ENCODE measurements around the gene DIAPH3.

Gene DIAPH3

GRCh38 chr13:59893266-59893665, 270.5 kb downstream of the DIAPH3 start:
- H3K9me3 ChIP-seq, result no peaks in the 10 kb centered on the region
- TF ChIP-seq, protein P1, sequence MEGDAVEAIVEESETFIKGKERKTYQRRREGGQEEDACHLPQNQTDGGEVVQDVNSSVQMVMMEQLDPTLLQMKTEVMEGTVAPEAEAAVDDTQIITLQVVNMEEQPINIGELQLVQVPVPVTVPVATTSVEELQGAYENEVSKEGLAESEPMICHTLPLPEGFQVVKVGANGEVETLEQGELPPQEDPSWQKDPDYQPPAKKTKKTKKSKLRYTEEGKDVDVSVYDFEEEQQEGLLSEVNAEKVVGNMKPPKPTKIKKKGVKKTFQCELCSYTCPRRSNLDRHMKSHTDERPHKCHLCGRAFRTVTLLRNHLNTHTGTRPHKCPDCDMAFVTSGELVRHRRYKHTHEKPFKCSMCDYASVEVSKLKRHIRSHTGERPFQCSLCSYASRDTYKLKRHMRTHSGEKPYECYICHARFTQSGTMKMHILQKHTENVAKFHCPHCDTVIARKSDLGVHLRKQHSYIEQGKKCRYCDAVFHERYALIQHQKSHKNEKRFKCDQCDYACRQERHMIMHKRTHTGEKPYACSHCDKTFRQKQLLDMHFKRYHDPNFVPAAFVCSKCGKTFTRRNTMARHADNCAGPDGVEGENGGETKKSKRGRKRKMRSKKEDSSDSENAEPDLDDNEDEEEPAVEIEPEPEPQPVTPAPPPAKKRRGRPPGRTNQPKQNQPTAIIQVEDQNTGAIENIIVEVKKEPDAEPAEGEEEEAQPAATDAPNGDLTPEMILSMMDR (IDR thresholded peaks at IDR 0.05), result no peak
- H3K4me1 ChIP-seq (ENCODE audit: control insufficient read depth in 1 of 2, insufficient read depth in 1 of 2, low read depth in 1 of 2, low read length in 1 of 2), result no peaks in the 10 kb centered on the region
- no peak overlapping the region for H3K4me3 ChIP-seq (ENCODE audit: low read depth in 1 of 2, low read length in 1 of 2)
- H3K36me3 ChIP-seq, result no peaks in the 10 kb centered on the region
- no peak overlapping the region for H3K27ac ChIP-seq
- no peaks in the 10 kb centered on the region for H3K27me3 ChIP-seq

DNA sequence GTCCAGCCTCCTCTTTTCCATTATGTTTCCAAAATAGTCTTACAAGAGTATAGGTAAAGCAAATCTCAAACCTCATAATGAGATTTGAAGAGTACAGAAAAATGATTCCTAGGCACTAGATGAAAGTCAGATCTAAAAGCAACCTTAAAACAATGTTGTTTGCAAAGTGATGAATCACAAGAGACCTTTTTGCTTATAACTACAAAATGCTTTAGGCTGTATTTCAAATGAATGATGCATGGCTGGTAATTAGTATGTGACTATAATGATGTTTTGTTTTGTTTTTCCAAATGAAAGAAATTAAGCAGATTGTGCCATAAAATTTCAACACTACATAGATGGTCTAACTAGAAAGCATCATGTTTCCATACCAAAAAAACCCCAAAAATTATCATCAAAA, 272.7 kb downstream of the DIAPH3 start:
- no peaks in the 10 kb centered on the region for H3K36me3 ChIP-seq
- H3K4me1 ChIP-seq (ENCODE audit: control insufficient read depth in 1 of 2, insufficient read depth in 1 of 2, low read depth in 1 of 2, low read length in 1 of 2), result no peaks in the 10 kb centered on the region
- H3K9me3 ChIP-seq, result no peaks in the 10 kb centered on the region
- no peak overlapping the region for H3K4me3 ChIP-seq (ENCODE audit: low read depth in 1 of 2, low read length in 1 of 2)
- TF ChIP-seq, protein P1 (IDR thresholded peaks at IDR 0.05), result no peak
- H3K27me3 ChIP-seq, result no peaks in the 10 kb centered on the region
- H3K27ac ChIP-seq, result no peak overlapping the region

GRCh38 chr13:59890054-59890453, 273.7 kb downstream of the DIAPH3 start:
- Histone ChIP-seq H3K4me1 (ENCODE audit: control insufficient read depth in 1 of 2, insufficient read depth in 1 of 2, low read depth in 1 of 2, low read length in 1 of 2) (no peaks in the 10 kb centered on the region), H3K36me3 (no peaks in the 10 kb centered on the region), H3K4me3 (ENCODE audit: low read depth in 1 of 2, low read length in 1 of 2) (no peak overlapping the region), H3K9me3 (no peaks in the 10 kb centered on the region), H3K27me3 (no peaks in the 10 kb centered on the region), H3K27ac (no peak overlapping the region)
- TF ChIP-seq, protein P1 (IDR thresholded peaks at IDR 0.05), result no peak

DNA sequence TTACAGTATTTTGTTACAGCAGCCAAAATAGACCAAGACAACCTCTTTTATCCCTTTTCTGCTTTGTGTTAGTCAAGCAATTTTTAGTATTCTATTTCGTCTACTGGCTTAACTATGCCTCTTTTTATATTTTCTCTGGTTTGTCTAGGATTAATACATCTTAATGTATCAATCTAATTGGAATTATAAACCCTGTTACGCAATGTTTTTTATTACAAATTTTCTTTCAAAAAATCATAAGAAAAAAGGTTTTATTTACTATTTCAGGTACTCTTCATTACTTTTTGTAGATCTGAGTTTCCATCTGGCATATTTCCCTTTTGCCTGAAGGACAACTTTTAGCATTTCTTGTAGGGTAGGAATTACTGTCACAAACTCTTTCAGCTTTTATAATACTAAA, 275.3 kb downstream of the DIAPH3 start:
- no peaks in the 10 kb centered on the region for H3K27me3 ChIP-seq
- TF ChIP-seq, protein P1 (IDR thresholded peaks at IDR 0.05), result no peak
- no peaks in the 10 kb centered on the region for H3K9me3 ChIP-seq
- no peaks in the 10 kb centered on the region for H3K4me1 ChIP-seq (ENCODE audit: control insufficient read depth in 1 of 2, insufficient read depth in 1 of 2, low read depth in 1 of 2, low read length in 1 of 2)
- no peak overlapping the region for H3K27ac ChIP-seq
- no peaks in the 10 kb centered on the region for H3K36me3 ChIP-seq
- no peak overlapping the region for H3K4me3 ChIP-seq (ENCODE audit: low read depth in 1 of 2, low read length in 1 of 2)

- H3K36me3 ChIP-seq, result no peaks in the 10 kb centered on the region
- no peaks in the 10 kb centered on the region for H3K4me1 ChIP-seq (ENCODE audit: control insufficient read depth in 1 of 2, insufficient read depth in 1 of 2, low read depth in 1 of 2, low read length in 1 of 2)
- TF ChIP-seq, protein P1 (IDR thresholded peaks at IDR 0.05), result no peak
- no peak overlapping the region for H3K27ac ChIP-seq
- no peaks in the 10 kb centered on the region for H3K27me3 ChIP-seq
- H3K9me3 ChIP-seq, result no peaks in the 10 kb centered on the region
- no peak overlapping the region for H3K4me3 ChIP-seq (ENCODE audit: low read depth in 1 of 2, low read length in 1 of 2)
Measured at GRCh38 chr13:59885076-59885475, 278.7 kb downstream of the DIAPH3 start.

GRCh38 chr13:59883885-59884284, 279.8 kb downstream of the DIAPH3 start:
- Histone ChIP-seq H3K4me1 (ENCODE audit: control insufficient read depth in 1 of 2, insufficient read depth in 1 of 2, low read depth in 1 of 2, low read length in 1 of 2) (no peaks in the 10 kb centered on the region), H3K9me3 (no peaks in the 10 kb centered on the region), H3K36me3 (no peaks in the 10 kb centered on the region), H3K4me3 (ENCODE audit: low read depth in 1 of 2, low read length in 1 of 2) (no peak overlapping the region), H3K27ac (no peak overlapping the region), H3K27me3 (no peaks in the 10 kb centered on the region)
- TF ChIP-seq, protein P1 (IDR thresholded peaks at IDR 0.05), result no peak
